ENCODE measurements around the gene KCNC1.

GRCh38 chr11:17790453-17790852 lies 55.9 kb downstream of the KCNC1 start:
- TF ChIP-seq POLR2A (IDR thresholded peaks at IDR 0.05; ENCODE audit: low read length) = no peak
- TF ChIP-seq GATA1 (IDR thresholded peaks at IDR 0.05; ENCODE audit: low read depth, low read length) = no peak

Measured in erythroblast (primary cell).